ENCODE data around the gene ZDHHC9. TPM values are rescaled to one million over a fixed set of nuclear protein-coding genes. Genes with fewer than 3 reads are reported as not detected.

ZDHHC9 gene
- total RNA-seq, 1 donor from 2014 or later: 64.0 TPM

DNA sequence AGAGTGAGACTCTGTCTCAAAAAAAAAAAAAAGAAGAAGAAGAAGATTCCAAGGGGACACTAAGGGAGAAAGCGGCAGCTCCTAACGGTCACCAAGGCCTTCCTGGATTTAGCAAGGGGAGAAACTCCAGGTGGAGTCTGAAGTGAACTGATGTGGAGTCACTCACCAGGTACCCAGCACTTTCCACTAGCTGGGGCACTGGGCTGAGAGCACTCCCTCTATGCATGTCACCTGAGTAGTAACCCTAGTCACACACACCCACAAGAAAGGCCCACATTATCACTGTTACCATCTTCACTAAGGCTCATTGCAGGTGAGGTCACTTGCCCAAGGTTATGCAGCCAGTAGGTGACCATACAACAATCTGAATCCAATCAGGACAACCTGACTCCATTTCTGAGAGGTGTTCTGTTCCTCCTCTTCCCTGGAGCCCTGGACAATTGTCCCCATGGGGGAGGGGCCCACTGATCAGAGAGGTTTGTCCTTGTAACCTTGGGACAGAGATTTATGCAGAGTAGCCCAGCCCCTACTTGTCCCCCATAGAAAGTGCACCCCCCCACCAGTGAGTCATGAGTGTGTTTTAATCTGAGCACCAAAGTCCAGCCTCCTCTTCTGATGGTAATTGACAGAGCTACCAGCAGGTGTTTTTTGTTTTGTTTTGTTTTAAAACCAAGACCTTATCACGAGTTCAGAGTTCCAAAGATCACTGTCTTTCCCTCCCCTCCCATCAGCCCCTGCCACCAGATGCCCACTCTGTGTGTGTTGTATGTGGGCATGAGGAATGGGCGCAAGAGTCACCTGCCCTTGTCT is 69.8 kb downstream of the ZDHHC9 start:
- no peak overlapping the region for H3K4me3 ChIP-seq (ENCODE audit: insufficient read depth, low read depth, low read length)
- H3K4me1 ChIP-seq (ENCODE audit: insufficient read depth, low read length): no peaks in the 10 kb centered on the region
- no peaks in the 10 kb centered on the region for H3K79me2 ChIP-seq (ENCODE audit: insufficient read depth, low read length)
- H3K9ac ChIP-seq (ENCODE audit: low read length): no peak overlapping the region
- no peaks in the 10 kb centered on the region for H3K36me3 ChIP-seq (ENCODE audit: insufficient read depth, low read length)
- H2AFZ ChIP-seq (ENCODE audit: low read depth, low read length): no peak overlapping the region
- Mint-ChIP-seq H3K27me3 (ENCODE audit: low read depth, unreplicated experiment) (peaks cover 8% of the 10 kb centered on the region), H3K4me3 (ENCODE audit: unreplicated experiment) (no peak overlapping the region), H3K4me1 (ENCODE audit: low read depth, unreplicated experiment) (no peaks in the 10 kb centered on the region), H3K9me3 (ENCODE audit: unreplicated experiment) (no peaks in the 10 kb centered on the region), H3K27ac (ENCODE audit: unreplicated experiment) (no peak overlapping the region), H3K36me3 (ENCODE audit: low read depth, unreplicated experiment) (no peaks in the 10 kb centered on the region)
- H3K4me2 ChIP-seq (ENCODE audit: low read length): no peak overlapping the region
- H3K27me3 ChIP-seq (ENCODE audit: insufficient read depth, low read length): no peaks in the 10 kb centered on the region
- FAIRE-seq (no peak), DNase-seq (ENCODE audit: low read depth) (no peak)
- H3K9me3 ChIP-seq (ENCODE audit: insufficient read depth, low read depth, low read length): no peaks in the 10 kb centered on the region
- no peaks in the 10 kb centered on the region for H4K20me1 ChIP-seq (ENCODE audit: insufficient read depth, low read length)
- no peak for TF ChIP-seq EZH2 (IDR thresholded peaks at IDR 0.05; ENCODE audit: insufficient read depth, low read length)
- no peak for TF ChIP-seq CTCF (IDR thresholded peaks at IDR 0.05; ENCODE audit: insufficient read depth, low read depth, low read length)
- H3K27ac ChIP-seq (ENCODE audit: low read depth, low read length): no peak overlapping the region

- Histone ChIP-seq H3K27ac (ENCODE audit: low read depth, low read length) (no peak overlapping the region), H3K4me2 (ENCODE audit: low read length) (no peak overlapping the region), H3K27me3 (ENCODE audit: insufficient read depth, low read length) (no peaks in the 10 kb centered on the region), H3K4me1 (ENCODE audit: insufficient read depth, low read length) (no peaks in the 10 kb centered on the region), H3K9me3 (ENCODE audit: insufficient read depth, low read depth, low read length) (no peaks in the 10 kb centered on the region), H4K20me1 (ENCODE audit: insufficient read depth, low read length) (no peaks in the 10 kb centered on the region), H2AFZ (ENCODE audit: low read depth, low read length) (no peak overlapping the region), H3K36me3 (ENCODE audit: insufficient read depth, low read length) (no peaks in the 10 kb centered on the region), H3K9ac (ENCODE audit: low read length) (no peak overlapping the region), H3K4me3 (ENCODE audit: insufficient read depth, low read depth, low read length) (no peak overlapping the region), H3K79me2 (ENCODE audit: insufficient read depth, low read length) (no peaks in the 10 kb centered on the region)
- DNase-seq (ENCODE audit: low read depth): no peak
- Mint-ChIP-seq H3K27me3 (ENCODE audit: low read depth, unreplicated experiment) (peaks cover 8% of the 10 kb centered on the region), H3K4me1 (ENCODE audit: low read depth, unreplicated experiment) (no peaks in the 10 kb centered on the region), H3K9me3 (ENCODE audit: unreplicated experiment) (no peaks in the 10 kb centered on the region), H3K27ac (ENCODE audit: unreplicated experiment) (no peak overlapping the region), H3K4me3 (ENCODE audit: unreplicated experiment) (no peak overlapping the region), H3K36me3 (ENCODE audit: low read depth, unreplicated experiment) (no peaks in the 10 kb centered on the region)
- FAIRE-seq: no peak
- TF ChIP-seq CTCF (IDR thresholded peaks at IDR 0.05; ENCODE audit: insufficient read depth, low read depth, low read length): no peak
- no peak for TF ChIP-seq EZH2 (IDR thresholded peaks at IDR 0.05; ENCODE audit: insufficient read depth, low read length)
Observed at GRCh38 chrX:129772796-129773431, 70.8 kb downstream of the ZDHHC9 start.

All from astrocyte (in vitro differentiated cells and primary cell).